ENCODE results near the gene S100A14. TPM values are rescaled to one million over a fixed set of nuclear protein-coding genes. Genes with fewer than 3 reads are reported as not detected.

Gene S100A14
- total RNA-seq: 323 TPM

GRCh38 chr1:153616144-153616916 lies at the start of gene S100A14:
Gene S100A14, minus strand, starts transcription at chr1:153616325. Its CDS starts 467 bp downstream, at chr1:153615858.
- TF ChIP-seq POLR2AphosphoS5 (IDR thresholded peaks at IDR 0.05; ENCODE audit: insufficient read depth in 1 of 2, low read depth in 1 of 2): peak in 1 of 2 donors; percentile 62
- no peak for TF ChIP-seq POLR2A (IDR thresholded peaks at IDR 0.05)
- TF ChIP-seq CTCF (IDR thresholded peaks at IDR 0.05): no peak
- DNase-seq (ENCODE audit: extremely low spot score in 2 of 2): no peak

GRCh38 chr1:153663211-153663610 lies 47.1 kb upstream of the S100A14 start:
- no peaks in the 10 kb centered on the region for H3K9me3 ChIP-seq
- no peak for DNase-seq (ENCODE audit: extremely low spot score in 2 of 2)
- H3K4me1 ChIP-seq: peaks cover 14% of the 10 kb centered on the region
- TF ChIP-seq POLR2AphosphoS5 (IDR thresholded peaks at IDR 0.05; ENCODE audit: insufficient read depth in 1 of 2, low read depth in 1 of 2): no peak
- TF ChIP-seq POLR2A (IDR thresholded peaks at IDR 0.05): no peak
- TF ChIP-seq CTCF (IDR thresholded peaks at IDR 0.05): no peak
- peaks cover 6 to 77% of the 10 kb centered on the region in 2 donors for H3K36me3 ChIP-seq
- H3K4me3 ChIP-seq: no peak overlapping the region
- no peak overlapping the region for H3K27ac ChIP-seq
- intact Hi-C loops (cut with DNase I): no loop called here
- no peaks in the 10 kb centered on the region for H3K27me3 ChIP-seq

More at GRCh38 chr1:153616144-153616916, at the start of gene S100A14:
- H3K36me3 ChIP-seq: no peaks in the 10 kb centered on the region
- intact Hi-C loops (cut with DNase I): no loop called here
- H3K4me1 ChIP-seq: peaks cover 49% of the 10 kb centered on the region
- H3K27me3 ChIP-seq: no peaks in the 10 kb centered on the region
- peak within 1 kb of the TSS; percentile 96 for H3K27ac ChIP-seq
- peak within 1 kb of the TSS in 1 of 2 donors; percentile 40 for H3K4me3 ChIP-seq
- no peaks in the 10 kb centered on the region for H3K9me3 ChIP-seq

GRCh38 chr1:153662269-153662668 lies 46.1 kb upstream of the S100A14 start:
- Histone ChIP-seq H3K27me3 (no peaks in the 10 kb centered on the region), H3K36me3 (peaks cover 0 to 67% of the 10 kb centered on the region in 2 donors), H3K27ac (no peak overlapping the region), H3K4me3 (no peak overlapping the region), H3K4me1 (peaks cover 12% of the 10 kb centered on the region), H3K9me3 (no peaks in the 10 kb centered on the region)
- intact Hi-C loops (cut with DNase I): no loop called here
- DNase-seq (ENCODE audit: extremely low spot score in 2 of 2): no peak
- no peak for TF ChIP-seq POLR2AphosphoS5 (IDR thresholded peaks at IDR 0.05; ENCODE audit: insufficient read depth in 1 of 2, low read depth in 1 of 2)

GRCh38 chr1:153661111-153661708 lies 45.1 kb upstream of the S100A14 start:
- Histone ChIP-seq H3K9me3 (no peaks in the 10 kb centered on the region), H3K27me3 (no peaks in the 10 kb centered on the region), H3K27ac (no peak overlapping the region), H3K4me1 (peaks cover 12% of the 10 kb centered on the region), H3K36me3 (peaks cover 0 to 57% of the 10 kb centered on the region in 2 donors), H3K4me3 (no peak overlapping the region)
- DNase-seq (ENCODE audit: extremely low spot score in 2 of 2): no peak
- TF ChIP-seq CTCF (IDR thresholded peaks at IDR 0.05) (no peak), POLR2AphosphoS5 (IDR thresholded peaks at IDR 0.05; ENCODE audit: insufficient read depth in 1 of 2, low read depth in 1 of 2) (no peak), POLR2A (IDR thresholded peaks at IDR 0.05) (no peak)
- intact Hi-C loops (cut with DNase I): no loop called here

- no peak for DNase-seq (ENCODE audit: extremely low spot score in 2 of 2)
- Histone ChIP-seq H3K27ac (peak overlapping the region; percentile 97), H3K27me3 (no peaks in the 10 kb centered on the region), H3K9me3 (no peaks in the 10 kb centered on the region), H3K4me1 (peaks cover 12% of the 10 kb centered on the region), H3K36me3 (peaks cover 0 to 41% of the 10 kb centered on the region in 2 donors), H3K4me3 (peak overlapping the region; percentile 76 to 78)
- intact Hi-C loops (cut with DNase I): no loop called here
- TF ChIP-seq CTCF (IDR thresholded peaks at IDR 0.05): no peak
- no peak for TF ChIP-seq POLR2A (IDR thresholded peaks at IDR 0.05)
- no peak for TF ChIP-seq POLR2AphosphoS5 (IDR thresholded peaks at IDR 0.05; ENCODE audit: insufficient read depth in 1 of 2, low read depth in 1 of 2)
Measured at GRCh38 chr1:153659656-153660055, 43.5 kb upstream of the S100A14 start.

All from vagina (tissue), 2 donors.